ENCODE results near the gene LYSMD3. TPM values are rescaled to one million over a fixed set of nuclear protein-coding genes. Genes with fewer than 3 reads are reported as not detected.

LYSMD3 gene
- polyA plus RNA-seq, 2 of the 4 experiments (the other 2 are of a cell fraction), result 10.6 to 24.1 TPM

DNA sequence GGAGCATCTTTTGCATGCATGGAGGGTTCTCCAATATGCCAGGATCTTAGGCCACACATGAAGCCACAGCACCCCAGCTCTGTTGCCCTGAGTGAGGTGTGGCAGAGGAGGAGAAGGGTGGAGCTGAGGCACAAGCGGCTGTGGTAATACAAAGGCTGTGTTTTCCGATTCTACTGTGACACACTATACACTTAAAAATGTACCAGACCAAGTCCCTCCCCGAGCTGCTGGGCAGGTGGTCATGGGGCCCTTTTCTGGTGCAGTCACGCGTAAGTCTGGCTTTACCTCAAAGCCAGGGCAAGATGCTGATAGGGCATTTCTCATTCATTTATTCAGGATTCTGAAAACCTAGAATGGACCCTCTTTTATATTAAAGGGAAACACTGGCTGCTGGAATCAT, 33.0 kb upstream of the LYSMD3 start:
- Histone ChIP-seq H3K4me1 (peaks cover 14% of the 10 kb centered on the region), H3K9me3 (no peaks in the 10 kb centered on the region), H3K4me2 (no peak overlapping the region), H3K27ac (no peak overlapping the region), H3K4me3 (no peak overlapping the region)
- 44% methylated on average over 5 of the region's 5 CpGs for WGBS (ENCODE audit: missing lambda C conversion rate)
- ChIA-PET CTCF (interaction anchor here (0.7 kb wide), 1 partner anchor 221 kb away, joined by 3 read pairs; no protein-coding TSS in a partner anchor), POLR2A (no interaction called here)
- DNase-seq (ENCODE audit: low read depth in 1 of 2, low spot score in 1 of 2) (no peak), FAIRE-seq (no peak), ATAC-seq (no peak)
- peak; percentile 21 for TF ChIP-seq MAFK (IDR thresholded peaks at IDR 0.05; ENCODE audit: partially characterized antibody)
- no peak for TF ChIP-seq POLR2A (IDR thresholded peaks at IDR 0.05; ENCODE audit: low read length)
- TF ChIP-seq FOSL2 (IDR thresholded peaks at IDR 0.05), result no peak
- no peak for TF ChIP-seq FOSL2 (CRISPR knock-in tag; IDR thresholded peaks at IDR 0.05)
- no peak for TF ChIP-seq RNF2 (IDR thresholded peaks at IDR 0.05; ENCODE audit: borderline replicate concordance, low read depth)
- TF ChIP-seq RCOR1 (IDR thresholded peaks at IDR 0.05; ENCODE audit: low read depth, low read length), result no peak
- no peak for TF ChIP-seq HMGXB4 (CRISPR knock-in tag; IDR thresholded peaks at IDR 0.05; ENCODE audit: borderline replicate concordance)
- no peak for TF ChIP-seq HOXB5 (CRISPR knock-in tag; IDR thresholded peaks at IDR 0.05)
- TF ChIP-seq TP53 (CRISPR knock-in tag; IDR thresholded peaks at IDR 0.05), result no peak

- FAIRE-seq (no peak), DNase-seq (ENCODE audit: low read depth in 1 of 2, low spot score in 1 of 2) (no peak), ATAC-seq (no peak)
- WGBS (ENCODE audit: missing lambda C conversion rate), result 11% methylated on average over 1 of the region's 1 CpG
- ChIA-PET POLR2A (no interaction called here), CTCF (interaction anchor here (0.7 kb wide), 1 partner anchor 222 kb away, joined by 3 read pairs; no protein-coding TSS in a partner anchor)
- H3K9me3 ChIP-seq, result no peaks in the 10 kb centered on the region
- no peak overlapping the region for H3K4me2 ChIP-seq
- peak; percentile 7 for TF ChIP-seq MAFK (IDR thresholded peaks at IDR 0.05; ENCODE audit: partially characterized antibody)
- TF ChIP-seq CHD2 (IDR thresholded peaks at IDR 0.05; ENCODE audit: low read length, partially characterized antibody), result no peak
- no peak for TF ChIP-seq BHLHE40 (IDR thresholded peaks at IDR 0.05; ENCODE audit: low read depth, low read length)
- TF ChIP-seq PHF8 (IDR thresholded peaks at IDR 0.05; ENCODE audit: borderline replicate concordance, low read depth), result no peak
- TF ChIP-seq ZSCAN20 (CRISPR knock-in tag; IDR thresholded peaks at IDR 0.05), result no peak
- TF ChIP-seq, protein P1, sequence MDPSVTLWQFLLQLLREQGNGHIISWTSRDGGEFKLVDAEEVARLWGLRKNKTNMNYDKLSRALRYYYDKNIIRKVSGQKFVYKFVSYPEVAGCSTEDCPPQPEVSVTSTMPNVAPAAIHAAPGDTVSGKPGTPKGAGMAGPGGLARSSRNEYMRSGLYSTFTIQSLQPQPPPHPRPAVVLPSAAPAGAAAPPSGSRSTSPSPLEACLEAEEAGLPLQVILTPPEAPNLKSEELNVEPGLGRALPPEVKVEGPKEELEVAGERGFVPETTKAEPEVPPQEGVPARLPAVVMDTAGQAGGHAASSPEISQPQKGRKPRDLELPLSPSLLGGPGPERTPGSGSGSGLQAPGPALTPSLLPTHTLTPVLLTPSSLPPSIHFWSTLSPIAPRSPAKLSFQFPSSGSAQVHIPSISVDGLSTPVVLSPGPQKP (IDR thresholded peaks at IDR 0.05; ENCODE audit: low read depth, low read length), result no peak
- H3K4me1 ChIP-seq, result peaks cover 14% of the 10 kb centered on the region
- no peak overlapping the region for H3K4me3 ChIP-seq
- H3K27ac ChIP-seq, result no peak overlapping the region
These were observed 32.4 kb upstream of the LYSMD3 start for GRCh38 chr5:90561766-90562165.

DNA sequence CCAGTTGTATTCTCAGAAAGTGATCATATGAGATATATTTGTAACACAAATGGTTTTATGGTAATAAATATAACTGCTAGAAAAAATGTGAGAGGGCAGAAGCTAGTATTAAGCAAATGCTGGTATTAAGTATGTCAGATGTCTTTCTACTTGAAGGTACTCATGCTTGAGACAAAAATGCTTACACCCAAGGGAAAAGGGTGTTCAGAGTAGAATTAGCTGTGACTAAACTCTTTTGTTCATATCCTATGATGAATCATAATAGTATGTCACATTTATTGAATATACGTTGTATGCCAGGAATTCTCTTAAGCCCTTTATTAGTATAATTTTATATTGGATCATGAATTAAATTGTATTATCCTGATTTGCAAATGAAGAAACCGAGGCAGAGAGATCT, 31.4 kb upstream of the LYSMD3 start:
- TF ChIP-seq CBX8 (IDR thresholded peaks at IDR 0.05) (no peak), EHMT2 (IDR thresholded peaks at IDR 0.05; ENCODE audit: low read depth) (no peak), JUN (IDR thresholded peaks at IDR 0.05) (no peak), TP53 (CRISPR knock-in tag; IDR thresholded peaks at IDR 0.05) (no peak), NR3C1 (IDR thresholded peaks at IDR 0.05) (no peak), ATOH8 (CRISPR knock-in tag; IDR thresholded peaks at IDR 0.05; ENCODE audit: low read depth) (no peak), RARB (CRISPR knock-in tag; IDR thresholded peaks at IDR 0.05) (no peak), HMGXB4 (CRISPR knock-in tag; IDR thresholded peaks at IDR 0.05; ENCODE audit: borderline replicate concordance) (no peak), PBX3 (IDR thresholded peaks at IDR 0.05) (no peak)
- TF ChIP-seq, protein P2, sequence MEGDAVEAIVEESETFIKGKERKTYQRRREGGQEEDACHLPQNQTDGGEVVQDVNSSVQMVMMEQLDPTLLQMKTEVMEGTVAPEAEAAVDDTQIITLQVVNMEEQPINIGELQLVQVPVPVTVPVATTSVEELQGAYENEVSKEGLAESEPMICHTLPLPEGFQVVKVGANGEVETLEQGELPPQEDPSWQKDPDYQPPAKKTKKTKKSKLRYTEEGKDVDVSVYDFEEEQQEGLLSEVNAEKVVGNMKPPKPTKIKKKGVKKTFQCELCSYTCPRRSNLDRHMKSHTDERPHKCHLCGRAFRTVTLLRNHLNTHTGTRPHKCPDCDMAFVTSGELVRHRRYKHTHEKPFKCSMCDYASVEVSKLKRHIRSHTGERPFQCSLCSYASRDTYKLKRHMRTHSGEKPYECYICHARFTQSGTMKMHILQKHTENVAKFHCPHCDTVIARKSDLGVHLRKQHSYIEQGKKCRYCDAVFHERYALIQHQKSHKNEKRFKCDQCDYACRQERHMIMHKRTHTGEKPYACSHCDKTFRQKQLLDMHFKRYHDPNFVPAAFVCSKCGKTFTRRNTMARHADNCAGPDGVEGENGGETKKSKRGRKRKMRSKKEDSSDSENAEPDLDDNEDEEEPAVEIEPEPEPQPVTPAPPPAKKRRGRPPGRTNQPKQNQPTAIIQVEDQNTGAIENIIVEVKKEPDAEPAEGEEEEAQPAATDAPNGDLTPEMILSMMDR (IDR thresholded peaks at IDR 0.05), result no peak
- TF ChIP-seq, protein P3, sequence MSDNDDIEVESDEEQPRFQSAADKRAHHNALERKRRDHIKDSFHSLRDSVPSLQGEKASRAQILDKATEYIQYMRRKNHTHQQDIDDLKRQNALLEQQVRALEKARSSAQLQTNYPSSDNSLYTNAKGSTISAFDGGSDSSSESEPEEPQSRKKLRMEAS (IDR thresholded peaks at IDR 0.05), result no peak
- Histone ChIP-seq H3K9me3 (no peaks in the 10 kb centered on the region), H3K4me2 (no peak overlapping the region), H3K27ac (no peak overlapping the region), H3K4me3 (no peak overlapping the region), H3K4me1 (peaks cover 14% of the 10 kb centered on the region)
- WGBS (ENCODE audit: missing lambda C conversion rate), result 12% methylated on average over 2 of the region's 2 CpGs
- ChIA-PET CTCF (no interaction called here), POLR2A (no interaction called here)
- no peak for FAIRE-seq
- DNase-seq (ENCODE audit: low read depth in 1 of 2, low spot score in 1 of 2), result no peak
- ATAC-seq, result no peak
